Stomach (tissue), 4 donors: ENCODE data around the gene CYP4F12.

Experiments used
- CTCF ChIP-seq, 7 experiments: fragments of 450-650 bp in 4 of 7; fragments of 200-600 bp in 3 of 7; sonication (generic) in 3 of 7; IDR thresholded peaks; one replicate each; pipeline ENCODE4 v1.5.1; 2016 to 2019; ENCODE audit warnings: antibody characterized with exemption in 7 of 7, control low read depth in 2 of 7, mild to moderate bottlenecking in 1 of 7
- EP300 ChIP-seq: sonication (generic); formaldehyde crosslinking; IDR thresholded peaks from one replicate; pipeline ENCODE4 v1.6.1; 2017; ENCODE audit warnings: antibody characterized with exemption
- POLR2A ChIP-seq, 4 donors: fragments of 450-650 bp; IDR thresholded peaks; one replicate each; pipeline ENCODE4 v1.6.1; 2016; ENCODE audit warnings: antibody characterized with exemption in 4 of 4, control low read depth in 2 of 4, mild to moderate bottlenecking in 1 of 4, moderate library complexity in 1 of 4

DNA sequence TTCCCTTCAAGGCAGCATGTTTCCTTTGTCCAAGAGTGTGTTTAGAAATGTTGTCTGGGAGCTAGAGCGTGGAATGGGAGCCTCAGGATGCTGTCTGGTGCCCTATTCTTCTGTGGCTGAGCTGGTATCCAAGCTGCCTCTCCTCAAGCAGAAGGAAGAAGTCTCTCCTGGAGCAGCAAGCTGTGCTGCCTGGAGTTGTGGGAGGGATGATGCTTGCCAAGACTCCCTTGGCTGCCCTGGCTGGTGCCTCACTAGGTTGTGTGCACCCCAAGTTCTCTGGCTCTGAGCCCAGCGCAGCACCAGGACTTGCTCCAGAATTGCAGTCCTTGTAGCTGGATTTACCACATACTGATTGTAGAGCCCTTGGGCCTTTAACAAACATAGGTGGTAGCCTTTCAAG, 36.9 kb upstream of the CYP4F12 start:
- TF ChIP-seq POLR2A (IDR thresholded peaks at IDR 0.05) (no peak), CTCF (IDR thresholded peaks at IDR 0.05) (no peak), EP300 (no peak)
